IPS-NIHi7 (cell line): ENCODE data around the gene KRT74.
A peak's percentile ranks its signal among the peaks of the same experiment; 100 is the strongest.
"Not testable (repeated sequence)": the region's sequence is repeated elsewhere in the genome, so short reads cannot be mapped to it uniquely, and the experiment has no call there.

Experiments
- DNase-seq: peaks from one replicate; pipeline ENCODE4 v3.0.0; 2012; ENCODE audit warnings: mixed read lengths; ENCODE audit errors: extremely low spot score

The KRT74 gene

GRCh38 chr12:52602552-52602951, 28.9 kb upstream of the KRT74 start:
- no peak for DNase-seq

GRCh38 chr12:52601671-52602070, 28.0 kb upstream of the KRT74 start:
- no peak for DNase-seq

GRCh38 chr12:52600941-52601481, 27.4 kb upstream of the KRT74 start, which contains the start of gene KRT72:
Gene KRT72 (minus strand): TSS chr12:52601463. CDS start chr12:52601452, 11 bp downstream.
- DNase-seq = no peak

GRCh38 chr12:52600475-52600874, 26.8 kb upstream of the KRT74 start:
- DNase-seq = no peak

- no peak for DNase-seq
These were observed 26.4 kb upstream of the KRT74 start for GRCh38 chr12:52600071-52600470.

- DNase-seq = no peak
These were observed 25.3 kb upstream of the KRT74 start for GRCh38 chr12:52598966-52599365.

GRCh38 chr12:52594237-52594636, 20.6 kb upstream of the KRT74 start:
- DNase-seq = not testable (repeated sequence)

GRCh38 chr12:52591521-52591920, 17.9 kb upstream of the KRT74 start:
- no peak for DNase-seq

GRCh38 chr12:52590021-52590420, 16.4 kb upstream of the KRT74 start:
- DNase-seq = no peak

- DNase-seq = peak; percentile 37
These were observed 13.9 kb upstream of the KRT74 start for GRCh38 chr12:52587563-52587962.

- no peak for DNase-seq
These were observed 12.3 kb upstream of the KRT74 start for GRCh38 chr12:52585946-52586345.

- DNase-seq = no peak
These were observed 11.4 kb upstream of the KRT74 start for GRCh38 chr12:52585066-52585465.

GRCh38 chr12:52584156-52584682, 10.6 kb upstream of the KRT74 start:
- DNase-seq = no peak

GRCh38 chr12:52582971-52583456, 9.4 kb upstream of the KRT74 start:
- DNase-seq = peak; percentile 85

- DNase-seq = no peak
These were observed 8.8 kb upstream of the KRT74 start for GRCh38 chr12:52582486-52582885.

- DNase-seq = no peak
These were observed 7.8 kb upstream of the KRT74 start for GRCh38 chr12:52581481-52581880.

GRCh38 chr12:52581066-52581465, 7.4 kb upstream of the KRT74 start:
- no peak for DNase-seq

- no peak for DNase-seq
These were observed 6.9 kb upstream of the KRT74 start for GRCh38 chr12:52580496-52580895.

- no peak for DNase-seq
These were observed 6.1 kb upstream of the KRT74 start for GRCh38 chr12:52579468-52580465.

GRCh38 chr12:52578469-52578868, 4.8 kb upstream of the KRT74 start:
- no peak for DNase-seq

- DNase-seq = no peak
These were observed 3.7 kb upstream of the KRT74 start for GRCh38 chr12:52577316-52577715.

GRCh38 chr12:52575948-52576347, 2.3 kb upstream of the KRT74 start:
- DNase-seq = no peak

- DNase-seq = no peak
These were observed 1.6 kb upstream of the KRT74 start for GRCh38 chr12:52575256-52575655.
